ENCODE data around the gene LY6G6F. TPM values are rescaled to one million over a fixed set of nuclear protein-coding genes. Genes with fewer than 3 reads are reported as not detected.
A peak's percentile ranks its signal among the peaks of the same experiment; 100 is the strongest.

The LY6G6F gene
- total RNA-seq, 1 donor from 2014 or later = not detected

- peak; percentile 83 for TF ChIP-seq CTCF (IDR thresholded peaks at IDR 0.05)
- Mint-ChIP-seq H3K4me3 (ENCODE audit: unreplicated experiment) (peak within 1 kb of the TSS; percentile 73), H3K4me1 (ENCODE audit: unreplicated experiment) (peaks cover 16% of the 10 kb centered on the region), H3K9me3 (ENCODE audit: unreplicated experiment) (no peaks in the 10 kb centered on the region), H3K27ac (ENCODE audit: unreplicated experiment) (peak within 1 kb of the TSS; percentile 90), H3K36me3 (ENCODE audit: unreplicated experiment) (peaks cover under 1% of the 10 kb centered on the region), H3K27me3 (ENCODE audit: unreplicated experiment) (no peaks in the 10 kb centered on the region)
- DNase-seq (ENCODE audit: extremely low spot score, unreplicated experiment) = peak; percentile 93
Measured at GRCh38 chr6:31680226-31681134, 26.2 kb upstream of the LY6G6F start, which contains the start of gene LY6G5C. LY6G5C (minus strand) TSS chr6:31681067; CDS start chr6:31680373, 694 bp downstream.

GRCh38 chr6:31681135-31681671 lies 25.5 kb upstream of the LY6G6F start:
- peak overlapping the region; percentile 73 for H3K4me3 Mint-ChIP-seq (ENCODE audit: unreplicated experiment)
- H3K9me3 Mint-ChIP-seq (ENCODE audit: unreplicated experiment) = no peaks in the 10 kb centered on the region
- peaks cover 16% of the 10 kb centered on the region for H3K4me1 Mint-ChIP-seq (ENCODE audit: unreplicated experiment)
- DNase-seq (ENCODE audit: extremely low spot score, unreplicated experiment) = no peak
- no peaks in the 10 kb centered on the region for H3K27me3 Mint-ChIP-seq (ENCODE audit: unreplicated experiment)
- H3K27ac Mint-ChIP-seq (ENCODE audit: unreplicated experiment) = peak overlapping the region; percentile 90
- peaks cover 5% of the 10 kb centered on the region for H3K36me3 Mint-ChIP-seq (ENCODE audit: unreplicated experiment)
- no peak for TF ChIP-seq CTCF (IDR thresholded peaks at IDR 0.05)

- H3K9me3 Mint-ChIP-seq (ENCODE audit: unreplicated experiment) = no peaks in the 10 kb centered on the region
- H3K4me1 Mint-ChIP-seq (ENCODE audit: unreplicated experiment) = peaks cover 16% of the 10 kb centered on the region
- no peaks in the 10 kb centered on the region for H3K27me3 Mint-ChIP-seq (ENCODE audit: unreplicated experiment)
- H3K4me3 Mint-ChIP-seq (ENCODE audit: unreplicated experiment) = no peak overlapping the region
- H3K36me3 Mint-ChIP-seq (ENCODE audit: unreplicated experiment) = peaks cover 17% of the 10 kb centered on the region
- no peak for DNase-seq (ENCODE audit: extremely low spot score, unreplicated experiment)
- no peak overlapping the region for H3K27ac Mint-ChIP-seq (ENCODE audit: unreplicated experiment)
- no peak for TF ChIP-seq CTCF (IDR thresholded peaks at IDR 0.05)
Measured at GRCh38 chr6:31683591-31683990, 23.1 kb upstream of the LY6G6F start.

GRCh38 chr6:31686483-31686882 lies 20.2 kb upstream of the LY6G6F start:
- no peak for TF ChIP-seq CTCF (IDR thresholded peaks at IDR 0.05)
- no peaks in the 10 kb centered on the region for H3K9me3 Mint-ChIP-seq (ENCODE audit: unreplicated experiment)
- peaks cover 27% of the 10 kb centered on the region for H3K36me3 Mint-ChIP-seq (ENCODE audit: unreplicated experiment)
- no peak for DNase-seq (ENCODE audit: extremely low spot score, unreplicated experiment)
- no peak overlapping the region for H3K4me3 Mint-ChIP-seq (ENCODE audit: unreplicated experiment)
- H3K27me3 Mint-ChIP-seq (ENCODE audit: unreplicated experiment) = no peaks in the 10 kb centered on the region
- H3K27ac Mint-ChIP-seq (ENCODE audit: unreplicated experiment) = no peak overlapping the region
- peaks cover 2% of the 10 kb centered on the region for H3K4me1 Mint-ChIP-seq (ENCODE audit: unreplicated experiment)

- Mint-ChIP-seq H3K27me3 (ENCODE audit: unreplicated experiment) (no peaks in the 10 kb centered on the region), H3K27ac (ENCODE audit: unreplicated experiment) (no peak overlapping the region), H3K9me3 (ENCODE audit: unreplicated experiment) (no peaks in the 10 kb centered on the region), H3K4me1 (ENCODE audit: unreplicated experiment) (no peaks in the 10 kb centered on the region), H3K4me3 (ENCODE audit: unreplicated experiment) (no peak overlapping the region), H3K36me3 (ENCODE audit: unreplicated experiment) (peaks cover 27% of the 10 kb centered on the region)
- TF ChIP-seq CTCF (IDR thresholded peaks at IDR 0.05) = no peak
- DNase-seq (ENCODE audit: extremely low spot score, unreplicated experiment) = no peak
Measured at GRCh38 chr6:31687321-31687720, 19.3 kb upstream of the LY6G6F start.
